AG10803 (cell line): ENCODE results near the gene WDR37.
"Not testable (repeated sequence)": the region's sequence is repeated elsewhere in the genome, so short reads cannot be mapped to it uniquely, and the experiment has no call there.

ENCODE experiments used
- DNase-seq: peaks from one replicate; pipeline ENCODE4 v3.0.0; 2010; ENCODE audit warnings: low read depth
- H3K4me3 ChIP-seq: 2 replicates; pipeline ENCODE4 v1.5.1; 2011; ENCODE audit warnings: mild to moderate bottlenecking, low read length, control low read depth
- CTCF ChIP-seq: conservative IDR thresholded peaks from 2 replicates; pipeline ENCODE4 v1.5.1; 2011; ENCODE audit warnings: mild to moderate bottlenecking, low read length, control low read depth, inconsistent platforms

WDR37 gene

GRCh38 chr10:1156616-1156886 is 100.4 kb downstream of the WDR37 start:
- no peak overlapping the region for H3K4me3 ChIP-seq
- no peak for DNase-seq
- TF ChIP-seq CTCF, result no peak

- H3K4me3 ChIP-seq, result no peak overlapping the region
- no peak for DNase-seq
- TF ChIP-seq CTCF, result no peak
Measured at GRCh38 chr10:1156921-1157614, 100.9 kb downstream of the WDR37 start.

GRCh38 chr10:1157615-1157933 is 101.4 kb downstream of the WDR37 start:
- no peak overlapping the region for H3K4me3 ChIP-seq
- no peak for DNase-seq
- TF ChIP-seq CTCF, result no peak

GRCh38 chr10:1158066-1158465 is 101.9 kb downstream of the WDR37 start:
- no peak for DNase-seq
- H3K4me3 ChIP-seq, result no peak overlapping the region
- TF ChIP-seq CTCF, result no peak

- not testable (repeated sequence) for DNase-seq, H3K4me3 ChIP-seq
Measured at GRCh38 chr10:1158536-1158935, 102.4 kb downstream of the WDR37 start.

- H3K4me3 ChIP-seq, result no peak overlapping the region
- no peak for TF ChIP-seq CTCF
- no peak for DNase-seq
Measured at GRCh38 chr10:1159131-1160061, 103.2 kb downstream of the WDR37 start.

GRCh38 chr10:1160561-1161314 is 104.6 kb downstream of the WDR37 start:
- no peak overlapping the region for H3K4me3 ChIP-seq
- TF ChIP-seq CTCF, result no peak
- no peak for DNase-seq

- H3K4me3 ChIP-seq, DNase-seq: not testable (repeated sequence)
Measured at GRCh38 chr10:1161315-1161673, 105.1 kb downstream of the WDR37 start.
